GM06990 (cell line): ENCODE measurements around the gene LKAAEAR1.

Experiments
- DNase-seq: peaks from one replicate; pipeline ENCODE4 v3.0.0-alpha.2; 2011; ENCODE audit not compliant: insufficient read length; ENCODE audit errors: extremely low read depth
- H3K27me3 ChIP-seq: replicated peaks from 2 replicates; pipeline ENCODE4 v1.6.0; 2011; ENCODE audit warnings: low read length; ENCODE audit not compliant: control insufficient read depth, insufficient read depth
- H3K36me3 ChIP-seq: 2 replicates; pipeline ENCODE4 v1.5.1; 2011; ENCODE audit warnings: low read length; ENCODE audit not compliant: control insufficient read depth, insufficient read depth
- H3K4me3 ChIP-seq: replicated peaks from 2 replicates; pipeline ENCODE4 v1.5.1; 2011; ENCODE audit warnings: low read depth, mild to moderate bottlenecking, control low read depth, low read length
- TF ChIP-seq, protein P1 (sequence below): IDR thresholded peaks from 2 replicates; pipeline ENCODE4 v1.5.1; 2011; ENCODE audit warnings: low read length, control low read depth, mild to moderate bottlenecking, inconsistent platforms; ENCODE audit not compliant: insufficient read depth, poor library complexity, severe bottlenecking

LKAAEAR1 gene

DNA sequence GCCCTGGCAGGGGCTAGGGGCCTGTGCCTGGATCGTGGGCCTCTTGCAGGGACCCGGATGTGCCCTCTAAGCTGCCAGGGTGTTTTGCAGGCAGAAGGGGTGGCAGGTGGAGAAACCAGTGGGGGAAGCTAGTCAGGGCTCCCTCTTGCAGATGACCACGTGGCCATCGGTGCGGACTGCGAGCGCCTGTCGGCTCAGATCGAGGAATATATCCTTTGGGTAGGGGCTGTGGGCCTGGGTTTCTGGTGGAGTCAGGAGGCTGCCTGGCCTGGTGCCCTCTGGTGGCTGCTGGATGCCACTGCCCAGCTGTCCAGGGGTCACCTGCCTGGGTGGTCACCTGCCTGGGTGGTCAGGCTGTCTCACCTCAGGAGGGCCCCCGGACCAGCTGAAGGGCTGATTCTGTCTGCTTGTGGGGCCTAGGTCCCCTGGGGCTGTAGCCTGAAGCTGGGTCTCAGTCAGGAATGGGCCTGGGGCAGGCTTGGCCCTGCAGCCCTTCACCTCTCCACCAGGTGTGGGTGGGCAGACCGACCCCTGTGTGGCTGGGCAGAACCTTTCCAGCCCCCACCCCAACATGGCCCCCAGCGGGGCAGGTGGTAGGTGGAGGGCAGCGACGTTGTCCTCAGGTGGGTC is 14.5 kb downstream of the LKAAEAR1 start:
- H3K27me3 ChIP-seq = no peaks in the 10 kb centered on the region
- TF ChIP-seq, protein P1, sequence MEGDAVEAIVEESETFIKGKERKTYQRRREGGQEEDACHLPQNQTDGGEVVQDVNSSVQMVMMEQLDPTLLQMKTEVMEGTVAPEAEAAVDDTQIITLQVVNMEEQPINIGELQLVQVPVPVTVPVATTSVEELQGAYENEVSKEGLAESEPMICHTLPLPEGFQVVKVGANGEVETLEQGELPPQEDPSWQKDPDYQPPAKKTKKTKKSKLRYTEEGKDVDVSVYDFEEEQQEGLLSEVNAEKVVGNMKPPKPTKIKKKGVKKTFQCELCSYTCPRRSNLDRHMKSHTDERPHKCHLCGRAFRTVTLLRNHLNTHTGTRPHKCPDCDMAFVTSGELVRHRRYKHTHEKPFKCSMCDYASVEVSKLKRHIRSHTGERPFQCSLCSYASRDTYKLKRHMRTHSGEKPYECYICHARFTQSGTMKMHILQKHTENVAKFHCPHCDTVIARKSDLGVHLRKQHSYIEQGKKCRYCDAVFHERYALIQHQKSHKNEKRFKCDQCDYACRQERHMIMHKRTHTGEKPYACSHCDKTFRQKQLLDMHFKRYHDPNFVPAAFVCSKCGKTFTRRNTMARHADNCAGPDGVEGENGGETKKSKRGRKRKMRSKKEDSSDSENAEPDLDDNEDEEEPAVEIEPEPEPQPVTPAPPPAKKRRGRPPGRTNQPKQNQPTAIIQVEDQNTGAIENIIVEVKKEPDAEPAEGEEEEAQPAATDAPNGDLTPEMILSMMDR = peak; percentile 85
- DNase-seq = no peak
- H3K4me3 ChIP-seq = no peak overlapping the region
- peaks cover 18% of the 10 kb centered on the region for H3K36me3 ChIP-seq

DNA sequence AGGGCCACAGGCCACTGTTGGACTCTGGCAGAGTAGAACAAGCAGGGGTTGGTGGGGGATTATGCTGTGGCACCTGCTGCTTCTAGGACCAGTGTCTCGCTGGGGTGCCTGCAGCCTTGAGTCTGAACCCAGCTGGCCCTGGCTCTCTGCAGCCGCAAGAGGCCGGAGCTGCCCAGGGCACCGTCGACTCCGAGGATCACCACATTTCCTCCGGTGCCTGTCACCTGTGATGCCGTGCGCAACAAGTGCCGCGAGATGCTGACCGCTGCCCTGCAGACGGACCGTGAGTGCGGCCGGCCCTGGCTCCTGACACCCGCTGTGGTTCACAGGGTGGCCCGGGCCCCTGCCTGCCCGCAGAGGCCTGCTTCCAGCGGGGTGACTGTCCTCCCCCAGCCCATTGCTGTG is 15.0 kb downstream of the LKAAEAR1 start:
- TF ChIP-seq, protein P1 = no peak
- peaks cover 13% of the 10 kb centered on the region for H3K36me3 ChIP-seq
- no peaks in the 10 kb centered on the region for H3K27me3 ChIP-seq
- DNase-seq = no peak
- no peak overlapping the region for H3K4me3 ChIP-seq

DNA sequence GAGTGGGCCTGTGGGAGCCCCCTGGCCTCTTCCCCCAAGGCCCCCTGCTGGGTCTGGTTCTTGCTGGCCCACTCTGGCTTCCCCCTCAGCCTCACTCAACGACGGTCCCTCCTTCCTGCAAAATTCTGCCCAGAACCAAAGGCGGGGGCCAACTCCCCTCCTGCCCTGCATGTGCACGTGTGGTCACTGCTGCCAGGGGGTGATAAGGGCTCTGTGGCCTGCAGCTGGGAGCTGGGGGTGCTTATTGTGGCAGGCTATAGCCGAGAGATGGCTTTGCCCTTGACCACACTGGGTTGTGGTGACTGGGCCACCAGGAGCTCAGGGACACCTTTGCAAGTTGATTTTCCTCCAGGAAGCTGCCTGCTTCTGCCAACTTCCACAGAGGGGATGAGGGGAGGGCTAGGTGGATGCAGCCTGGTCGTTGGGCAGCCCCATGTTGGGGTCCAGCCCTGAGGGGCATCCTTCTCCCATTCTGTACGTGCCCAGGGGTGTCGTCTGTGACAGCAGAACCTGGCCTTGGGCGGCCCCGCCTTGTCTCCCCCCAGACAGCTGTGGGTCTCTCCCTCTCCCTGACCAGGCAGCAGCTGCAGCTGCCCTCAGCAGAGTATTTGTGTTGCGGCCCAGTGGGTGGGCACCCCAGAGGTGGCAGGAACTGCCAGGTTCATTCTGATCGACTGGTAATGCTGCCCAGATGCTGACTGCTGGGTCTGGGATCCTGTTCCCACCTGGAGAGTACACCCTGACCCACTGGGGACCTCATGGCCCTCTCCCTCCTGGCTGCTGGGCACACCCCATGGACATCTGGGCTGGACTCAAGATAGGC is 15.6 kb downstream of the LKAAEAR1 start:
- H3K4me3 ChIP-seq = no peak overlapping the region
- no peaks in the 10 kb centered on the region for H3K27me3 ChIP-seq
- no peak for DNase-seq

DNA sequence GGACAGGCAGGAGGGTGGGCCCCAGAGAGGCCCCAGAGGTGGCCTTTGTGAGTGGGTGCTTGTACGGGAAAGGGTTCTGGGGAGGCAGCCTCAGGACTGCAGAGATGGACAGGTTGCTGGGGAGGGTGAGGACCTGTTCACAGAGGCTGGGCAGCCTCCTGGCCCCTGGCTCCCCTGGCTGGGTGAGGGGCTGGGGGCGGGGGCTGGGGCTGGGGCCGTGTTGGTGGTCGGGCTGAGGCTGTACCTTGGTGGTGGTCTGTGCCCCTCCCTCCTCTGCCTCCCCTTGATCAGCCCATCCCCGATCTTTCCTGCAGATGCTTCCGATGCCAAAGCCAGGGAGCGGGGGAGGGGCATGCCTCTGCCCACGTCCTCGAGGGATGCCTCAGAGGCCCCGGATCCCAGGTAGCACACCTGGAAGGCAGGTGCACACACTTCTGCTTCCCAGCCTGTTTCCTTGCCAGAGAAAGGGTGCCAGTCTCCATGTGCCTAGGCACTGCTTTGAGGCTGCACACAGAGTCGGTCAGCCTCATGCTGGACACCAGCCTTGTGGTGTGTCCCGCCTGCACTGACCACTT is 16.4 kb downstream of the LKAAEAR1 start:
- Histone ChIP-seq H3K4me3 (no peak overlapping the region), H3K27me3 (no peaks in the 10 kb centered on the region), H3K36me3 (peaks cover 6% of the 10 kb centered on the region)
- no peak for DNase-seq
- TF ChIP-seq, protein P1 = no peak

More for the DNA sequence above, 15.6 kb downstream of the LKAAEAR1 start:
- H3K36me3 ChIP-seq = peaks cover 8% of the 10 kb centered on the region
- TF ChIP-seq, protein P1 = no peak

DNA sequence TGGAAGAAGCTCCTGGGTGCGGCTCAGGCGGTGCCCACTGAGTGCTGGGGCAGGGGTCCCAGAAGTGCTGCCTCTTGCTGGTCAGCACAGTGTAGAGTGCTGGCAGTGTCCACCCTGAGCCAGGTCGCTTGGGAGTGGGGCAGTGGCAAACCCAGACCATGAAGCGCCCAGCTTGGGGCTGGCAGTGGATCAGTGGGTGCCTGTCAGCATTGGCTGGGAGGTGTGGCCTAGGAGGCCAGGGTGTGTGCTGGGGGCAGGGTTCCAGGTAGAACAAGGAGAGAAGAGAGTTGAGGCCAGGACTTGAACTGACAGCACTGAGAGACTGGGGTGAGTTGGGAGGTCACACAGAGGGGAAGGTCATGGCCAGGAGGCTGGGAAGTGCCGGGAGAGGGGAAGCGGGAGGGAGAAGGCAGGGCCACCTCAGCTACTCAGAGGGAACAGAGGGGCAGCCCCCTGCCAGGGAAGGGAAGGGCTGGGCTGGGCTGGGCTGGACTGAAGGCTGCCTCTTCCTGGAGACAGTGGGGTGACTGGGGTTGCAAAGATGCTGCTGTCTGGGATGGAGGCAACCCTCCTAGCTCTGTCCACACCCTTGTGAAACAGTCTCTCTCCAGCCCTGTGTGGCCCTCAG is 17.1 kb downstream of the LKAAEAR1 start:
- Histone ChIP-seq H3K36me3 (peaks cover 5% of the 10 kb centered on the region), H3K27me3 (no peaks in the 10 kb centered on the region), H3K4me3 (no peak overlapping the region)
- TF ChIP-seq, protein P1 = no peak
- DNase-seq = no peak
